H1 (cell line): Measurements from ENCODE around the gene VPS52. TPM values are rescaled to one million over a fixed set of nuclear protein-coding genes. Genes with fewer than 3 reads are reported as not detected.
A peak's percentile ranks its signal among the peaks of the same experiment; 100 is the strongest.

ENCODE experiments used
- CTCF ChIP-seq, 3 experiments: IDR thresholded peaks; 1 replicate in 2 of 3; 2 replicates in 1 of 3; pipeline versions ENCODE4 v1.5.1 to v1.6.1; 2011; ENCODE audit warnings: low read length in 3 of 3, mild to moderate bottlenecking in 3 of 3, inconsistent platforms in 2 of 3, low read depth in 1 of 3, moderate library complexity in 1 of 3; ENCODE audit not compliant: insufficient read depth in 1 of 3; ENCODE audit errors: control extremely low read depth in 1 of 3
- RNF2 ChIP-seq: fragments of 200-900, 300-1000 bp; sonication (generic); IDR thresholded peaks from 2 replicates; pipeline ENCODE4 v1.7.1; 2016; ENCODE audit warnings: borderline replicate concordance, low read depth, mild to moderate bottlenecking, antibody characterized with exemption, low read length; ENCODE audit not compliant: poor library complexity, severe bottlenecking; ENCODE audit errors: missing control alignments
- polyA plus RNA-seq, 7 experiments: library from polyadenylated mRNA; depleted of rRNA in 3 of 7; stranded (reverse) in 5 of 7; unstranded in 2 of 7; fragments of >200 nt in 5 of 7; fragments of 200-250 nt in 2 of 7; gene quantifications; 1 replicate in 5 of 7; 2 replicates in 1 of 7; 4 replicates in 1 of 7; pipeline versions ENCODE4 v1.2.1 to v1.2.3, GENCODE V29; 2011 to 2013; ENCODE audit warnings: missing spikeins in 2 of 7, mixed read lengths in 2 of 7
- total RNA-seq: library from RNA; stranded (reverse); fragmentation: NEBNext Ultra II Directional; extraction: Animal tissue kit (Norgen Biotek cat#: 25700); gene quantifications from 2 replicates; pipeline ENCODE4 v1.2.1, GENCODE V29; 2021

The VPS52 gene
- total and polyA plus RNA-seq, 2 of the 8 experiments (the other 6 are each of a cell fraction or from before 2014, with no cell fraction given) = 36.5 to 86.3 TPM

GRCh38 chr6:33211666-33212422, 59.8 kb downstream of the VPS52 start (continued):
- TF ChIP-seq CTCF (IDR thresholded peaks at IDR 0.05; ENCODE audit: control extremely low read depth in 1 of 3, insufficient read depth in 1 of 3, low read depth in 1 of 3, low read length in 3 of 3) = peak in 2 of 3 experiments; percentile 39 to 43; a peak in 3 of 4 replicates
- no peak for TF ChIP-seq RNF2
